Left ventricle myocardium superior (tissue), 1 donor: Measurements from ENCODE around the gene TRPM3. TPM values are rescaled to one million over a fixed set of nuclear protein-coding genes. Genes with fewer than 3 reads are reported as not detected.

Experiments
- microRNA-seq: library from miRNA; unstranded; fragments of <30 nt; microRNA quantifications from one replicate; pipeline ENCODE4 v1.2.0, GENCODE V29; 2020; ENCODE audit warnings: borderline number of aligned reads
- total RNA-seq: library from RNA; stranded (reverse); fragmentation: NEBNext Ultra II Directional; extraction: Animal tissue kit (Norgen Biotek cat#: 25700); gene quantifications from one replicate; pipeline ENCODE4 v1.2.1, GENCODE V29; 2021
- donor health status: DM: no; HTN: yes; CAD: no; lungs with severe emphysema.

Gene TRPM3
- total RNA-seq, 1 donor from 2014 or later: 0.35 TPM

Small RNA genes lying within 50 kb of the gene (microRNA-seq; reads per million reads assigned to microRNA genes)
- 20.6 reads per million, percentile 18 among the genes with 10 or more reads in this experiment for gene MIR204
